Stimulated activated CD4-positive, alpha-beta T cell treated with anti-CD3 and anti-CD28 coated beads, Interleukin-1b, Interleukin-23, amount 100 ng/mL, for 4 hours (primary cell): ENCODE measurements around the gene CDH7.

Source experiments
- DNase-seq, 2 donors: peaks; one replicate each; pipeline ENCODE4 v3.0.0-alpha.2; 2020; ENCODE audit warnings: low read depth in 2 of 2

CDH7 gene

GRCh38 chr18:65750389-65751154 lies at the start of gene CDH7:
Gene CDH7 (plus strand): TSS chr18:65751012. CDS start chr18:65762843, 11,831 bp downstream.
- no peak for DNase-seq

GRCh38 chr18:65704046-65704445 lies 46.8 kb upstream of the CDH7 start:
- no peak for DNase-seq

GRCh38 chr18:65706646-65707045 lies 44.2 kb upstream of the CDH7 start:
- DNase-seq, result no peak

- DNase-seq, result no peak
Measured at GRCh38 chr18:65711493-65711892, 39.3 kb upstream of the CDH7 start.

- DNase-seq, result no peak
Measured at GRCh38 chr18:65721619-65722018, 29.2 kb upstream of the CDH7 start.

GRCh38 chr18:65725251-65726050 lies 25.4 kb upstream of the CDH7 start:
- no peak for DNase-seq

GRCh38 chr18:65735155-65735554 lies 15.7 kb upstream of the CDH7 start:
- no peak for DNase-seq

GRCh38 chr18:65737471-65737955 lies 13.3 kb upstream of the CDH7 start:
- no peak for DNase-seq

- DNase-seq, result no peak
Measured at GRCh38 chr18:65746936-65747335, 3.9 kb upstream of the CDH7 start.

- no peak for DNase-seq
Measured at GRCh38 chr18:65748321-65748720, 2.5 kb upstream of the CDH7 start.

GRCh38 chr18:65749841-65750240 lies 971 bp upstream of the CDH7 start:
- no peak for DNase-seq

- no peak for DNase-seq
Measured at GRCh38 chr18:65751155-65752085, 608 bp downstream of the CDH7 start.

GRCh38 chr18:65752625-65753325 lies 2.0 kb downstream of the CDH7 start:
- DNase-seq, result no peak

- DNase-seq, result no peak
Measured at GRCh38 chr18:65753520-65753919, 2.7 kb downstream of the CDH7 start.

- no peak for DNase-seq
Measured at GRCh38 chr18:65754121-65754520, 3.3 kb downstream of the CDH7 start.

- DNase-seq, result no peak
Measured at GRCh38 chr18:65755616-65756015, 4.8 kb downstream of the CDH7 start.

GRCh38 chr18:65760457-65760856 lies 9.6 kb downstream of the CDH7 start:
- DNase-seq, result no peak

GRCh38 chr18:65761636-65762295 lies 11.0 kb downstream of the CDH7 start:
- no peak for DNase-seq

GRCh38 chr18:65762556-65762955 lies 11.7 kb downstream of the CDH7 start:
- no peak for DNase-seq

GRCh38 chr18:65767406-65767805 lies 16.6 kb downstream of the CDH7 start:
- no peak for DNase-seq
